GM21717 (cell line): ENCODE data around the gene OMP.

Experiments
- ATAC-seq: cut with Tn5 transposase; IDR thresholded peaks from one replicate; pipeline ENCODE4 v1.9.1; 2021; ENCODE audit warnings: mild to moderate bottlenecking, moderate library complexity; ENCODE audit not compliant: unreplicated experiment

OMP gene

DNA sequence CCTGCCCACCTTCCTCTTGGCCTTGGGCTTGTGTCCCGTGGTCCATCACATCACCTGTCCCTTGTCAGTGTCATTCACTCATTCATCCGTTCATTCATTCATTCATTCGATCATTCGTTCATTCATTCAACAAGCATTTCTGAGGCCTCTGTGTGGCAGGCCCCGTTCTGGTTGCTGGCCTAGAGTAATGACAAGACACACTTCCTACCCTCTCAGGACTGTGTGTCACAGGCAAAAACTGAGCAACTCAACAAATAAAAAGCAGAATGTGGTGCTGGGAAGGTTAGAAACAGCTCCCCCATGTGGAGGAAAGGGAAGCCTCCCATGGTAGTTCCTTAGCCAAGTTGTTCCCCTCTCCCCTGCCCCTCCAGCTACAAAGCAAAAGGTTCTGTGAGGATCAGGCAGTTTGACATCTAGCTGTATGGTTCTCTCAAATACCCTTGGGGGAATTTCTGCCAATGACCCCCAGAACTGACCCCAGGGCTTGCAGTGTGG lies 1.6 kb upstream of the OMP start:
- ATAC-seq = no peak

- ATAC-seq = no peak
Measured at GRCh38 chr11:77103319-77103718, 679 bp downstream of the OMP start.

DNA sequence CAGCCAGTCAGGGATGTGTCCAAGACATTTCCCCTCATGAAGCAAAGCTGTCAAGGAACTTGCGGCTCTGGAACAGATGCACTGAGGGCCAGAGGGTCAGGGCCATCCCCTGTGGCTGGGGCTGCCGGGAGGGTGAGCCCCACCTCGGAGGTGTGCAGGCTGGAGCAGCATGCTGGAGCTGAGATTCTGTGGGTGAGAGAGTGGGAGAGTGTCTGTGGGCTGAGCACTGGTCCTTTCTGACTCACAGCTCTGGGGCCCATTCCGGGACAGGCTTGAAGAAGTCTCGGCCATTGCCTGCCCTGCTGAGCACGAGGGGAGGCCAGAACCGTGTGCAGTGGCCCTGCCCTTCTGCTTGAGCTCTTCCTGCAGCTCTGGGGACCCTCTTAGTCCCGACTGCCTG lies 2.1 kb downstream of the OMP start:
- ATAC-seq = no peak

GRCh38 chr11:77106321-77106720 lies 3.7 kb downstream of the OMP start:
- ATAC-seq = no peak

GRCh38 chr11:77106759-77107158 lies 4.1 kb downstream of the OMP start:
- ATAC-seq = no peak

DNA sequence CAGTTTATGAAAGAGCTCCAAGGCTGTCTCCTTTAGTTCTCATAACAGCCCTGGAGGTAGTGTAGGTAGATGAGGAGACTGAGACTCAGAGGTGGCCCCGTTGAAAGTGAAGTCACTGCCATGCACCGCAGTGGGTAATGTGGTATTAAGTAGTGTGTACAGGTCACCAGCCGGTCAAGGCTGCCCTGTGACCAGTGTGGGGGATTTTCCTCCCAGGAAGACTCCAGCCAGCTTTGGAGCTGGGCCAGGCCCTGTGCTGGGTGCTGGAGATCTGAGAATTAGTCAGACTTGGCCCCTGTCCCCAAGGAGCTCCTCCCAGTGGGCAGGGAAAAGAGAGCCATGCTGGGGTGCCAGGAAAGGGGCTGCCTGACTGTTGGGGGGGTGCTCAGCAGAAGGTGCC lies 5.3 kb downstream of the OMP start:
- no peak for ATAC-seq

DNA sequence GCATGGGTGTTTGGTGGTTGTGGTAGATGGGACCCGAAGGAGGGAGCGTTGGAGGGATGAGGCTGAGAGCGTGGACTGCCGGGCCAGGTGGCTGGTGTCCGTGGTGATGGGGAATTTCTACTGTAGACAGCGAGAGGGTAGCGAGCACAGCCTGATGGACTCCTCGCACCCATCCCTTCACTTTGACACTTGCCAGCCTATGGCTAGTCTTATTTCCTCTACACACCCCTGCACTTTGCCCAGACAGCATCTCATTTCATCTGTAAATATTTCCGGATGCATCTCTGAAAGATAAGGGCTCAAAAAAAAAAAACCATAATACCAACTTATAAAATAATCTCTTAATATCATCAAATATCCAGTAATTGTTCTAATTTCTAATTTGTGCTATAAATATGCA lies 5.8 kb downstream of the OMP start:
- ATAC-seq = no peak

- ATAC-seq = no peak
Measured at GRCh38 chr11:77109236-77110019, 6.8 kb downstream of the OMP start.

DNA sequence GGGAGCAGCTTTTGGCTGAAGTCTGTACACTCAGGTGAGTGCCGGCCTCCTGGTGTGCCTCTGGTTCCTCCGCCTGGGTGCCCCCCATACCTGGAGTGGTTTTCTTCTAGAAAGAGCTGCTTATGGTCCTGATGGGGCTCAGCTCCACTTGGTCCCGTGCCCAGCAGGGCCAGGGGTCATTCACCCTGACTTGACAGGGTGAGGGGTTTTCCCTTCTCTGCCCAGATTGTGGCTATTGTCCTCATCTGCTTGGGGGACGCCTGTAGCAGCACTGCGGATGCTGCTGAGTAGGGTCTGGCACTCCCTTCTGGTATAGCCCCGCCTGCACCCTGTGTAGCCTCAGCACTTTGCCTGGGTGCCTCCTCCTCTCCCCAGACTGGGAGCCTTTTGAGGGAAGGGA lies 8.2 kb downstream of the OMP start:
- no peak for ATAC-seq

DNA sequence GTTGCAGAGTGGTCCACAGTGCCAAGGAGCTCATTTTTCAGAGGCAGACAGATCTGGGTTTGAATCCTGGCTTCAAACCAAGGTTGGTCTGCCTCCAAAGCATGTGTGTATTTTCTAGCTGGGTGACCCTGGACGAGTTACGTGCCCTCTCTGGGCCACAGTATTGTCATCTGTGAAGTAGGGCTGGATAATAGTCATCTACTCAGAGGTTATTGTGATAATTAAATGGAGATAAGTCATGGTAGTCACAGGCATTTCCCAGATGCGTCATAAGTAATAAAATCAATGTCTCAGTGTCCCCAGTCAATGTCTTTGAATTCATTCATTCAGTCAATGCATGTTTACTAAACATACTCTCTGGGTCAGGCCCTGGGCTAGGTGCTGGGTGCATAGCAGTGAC lies 8.6 kb downstream of the OMP start:
- ATAC-seq = no peak

- ATAC-seq = no peak
Measured at GRCh38 chr11:77111946-77112345, 9.3 kb downstream of the OMP start.

DNA sequence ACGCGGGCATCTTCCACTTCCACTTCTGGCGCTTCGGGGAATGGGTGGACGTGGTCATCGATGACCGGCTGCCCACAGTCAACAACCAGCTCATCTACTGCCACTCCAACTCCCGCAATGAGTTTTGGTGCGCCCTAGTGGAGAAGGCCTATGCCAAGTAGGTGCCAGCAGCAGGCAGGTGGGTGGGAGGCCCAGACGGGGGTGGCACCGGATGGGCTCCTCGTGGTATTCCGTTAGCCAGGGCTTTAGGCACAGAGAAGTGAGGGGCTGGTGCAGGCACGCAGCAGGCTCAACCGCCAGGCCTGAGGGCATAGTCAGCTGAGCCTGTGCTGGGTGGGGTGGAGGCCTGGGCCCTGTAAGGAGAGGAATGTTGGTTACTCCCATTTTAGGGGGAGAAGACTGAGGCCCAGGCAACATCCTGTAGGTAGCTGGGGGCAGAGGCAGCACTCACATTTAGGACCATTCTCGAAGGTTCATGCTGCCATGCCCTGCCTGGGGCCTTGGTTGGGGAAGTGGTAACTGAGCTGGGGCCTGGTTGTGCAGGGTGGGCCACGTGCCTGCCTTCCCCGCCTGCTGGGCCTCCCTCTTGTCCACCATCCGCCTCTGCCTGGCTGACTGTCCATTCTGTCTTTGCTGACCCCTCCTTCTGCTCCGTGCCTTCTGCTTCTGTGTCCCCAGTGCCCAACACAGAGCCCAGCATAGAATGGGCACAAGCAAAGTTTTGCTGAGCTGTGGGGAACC lies 10.2 kb downstream of the OMP start:
- no peak for ATAC-seq

DNA sequence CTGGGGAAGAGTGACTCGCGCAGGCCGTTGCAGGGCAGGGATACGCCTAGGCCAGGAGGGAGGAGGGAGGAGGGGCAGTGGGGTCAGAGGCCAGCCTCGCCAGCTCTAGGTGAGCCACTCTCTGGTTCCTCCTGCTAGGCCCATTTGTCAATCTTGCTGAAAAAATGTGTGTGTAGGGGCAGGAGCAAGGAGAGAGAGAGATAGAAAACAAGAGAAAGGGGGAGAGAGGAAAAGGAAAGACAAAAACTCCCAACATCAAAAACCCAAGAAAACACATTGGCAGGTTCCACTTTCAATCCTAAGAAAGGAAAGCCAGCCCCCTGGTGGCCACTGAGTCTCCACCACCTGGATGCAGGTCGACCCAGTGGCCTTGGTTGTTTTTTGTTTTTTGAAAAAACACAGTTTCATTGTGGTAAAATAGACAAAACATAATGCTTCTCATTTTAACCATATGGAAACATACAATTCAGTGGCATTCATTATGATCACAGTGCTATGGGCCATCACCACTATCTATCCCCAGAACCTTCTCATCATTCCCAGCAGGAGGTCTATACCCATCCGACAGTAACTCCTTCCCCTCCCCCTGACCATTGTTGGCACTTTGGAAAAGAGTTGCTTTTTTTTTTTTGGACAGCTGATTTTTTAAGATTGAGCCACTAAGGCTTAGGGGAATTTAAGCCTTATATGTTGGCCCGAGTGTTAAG lies 10.9 kb downstream of the OMP start:
- no peak for ATAC-seq

DNA sequence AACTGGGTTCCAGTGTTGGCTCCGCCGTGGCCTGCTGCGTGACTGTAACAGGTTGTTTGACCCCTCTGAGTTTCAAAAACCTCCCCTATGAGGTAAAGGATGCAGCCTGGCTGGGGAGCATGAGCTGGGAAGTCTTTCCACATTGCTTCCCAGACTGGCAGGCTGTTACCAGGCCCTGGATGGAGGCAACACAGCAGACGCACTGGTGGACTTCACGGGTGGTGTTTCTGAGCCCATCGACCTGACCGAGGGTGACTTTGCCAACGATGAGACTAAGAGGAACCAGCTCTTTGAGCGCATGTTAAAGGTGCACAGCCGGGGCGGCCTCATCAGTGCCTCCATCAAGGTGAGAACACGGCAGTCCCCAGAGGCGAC lies 11.4 kb downstream of the OMP start:
- ATAC-seq = no peak

GRCh38 chr11:77115181-77115611 lies 12.6 kb downstream of the OMP start:
- ATAC-seq = no peak

GRCh38 chr11:77115956-77116355 lies 13.3 kb downstream of the OMP start:
- ATAC-seq = no peak

- ATAC-seq = no peak
Measured at GRCh38 chr11:77117492-77117891, 14.9 kb downstream of the OMP start.

- ATAC-seq = no peak
Measured at GRCh38 chr11:77118086-77118485, 15.4 kb downstream of the OMP start.

DNA sequence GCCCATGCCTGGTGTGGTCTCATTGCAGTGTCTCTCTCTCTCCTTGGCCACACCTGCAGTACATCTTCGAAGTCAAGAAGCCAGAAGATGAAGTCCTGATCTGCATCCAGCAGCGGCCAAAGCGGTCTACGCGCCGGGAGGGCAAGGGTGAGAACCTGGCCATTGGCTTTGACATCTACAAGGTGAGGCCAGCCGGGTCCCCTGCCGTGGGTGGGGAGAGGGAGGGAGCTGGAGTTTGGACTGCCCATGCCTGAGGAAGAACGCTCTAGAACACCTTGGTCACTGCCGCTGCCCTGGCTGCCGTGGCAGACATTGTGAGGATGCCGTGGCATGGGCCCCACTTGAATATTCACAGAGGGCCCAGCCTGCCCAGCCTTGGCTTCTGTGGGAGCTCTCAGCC lies 16.3 kb downstream of the OMP start:
- no peak for ATAC-seq

GRCh38 chr11:77119531-77119936 lies 16.9 kb downstream of the OMP start:
- ATAC-seq = no peak

DNA sequence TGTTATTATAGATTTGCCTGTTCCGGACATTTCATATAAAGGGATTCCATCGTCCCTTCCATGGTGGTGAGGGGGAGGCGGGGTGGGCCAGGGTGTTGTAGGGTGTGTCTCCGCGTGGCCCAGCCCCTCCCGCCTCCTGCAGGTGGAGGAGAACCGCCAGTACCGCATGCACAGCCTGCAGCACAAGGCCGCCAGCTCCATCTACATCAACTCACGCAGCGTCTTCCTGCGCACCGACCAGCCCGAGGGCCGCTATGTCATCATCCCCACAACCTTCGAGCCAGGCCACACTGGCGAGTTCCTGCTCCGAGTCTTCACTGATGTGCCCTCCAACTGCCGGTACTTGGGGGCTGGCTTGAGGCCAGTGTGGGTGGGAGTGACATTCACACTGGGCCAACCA lies 17.9 kb downstream of the OMP start:
- ATAC-seq = no peak
